HG02642 (cell line): ENCODE data around the gene PLEKHA6.

Experiments
- ATAC-seq: cut with Tn5 transposase; IDR thresholded peaks from one replicate; pipeline ENCODE4 v1.9.1; 2021; ENCODE audit warnings: mild to moderate bottlenecking; ENCODE audit not compliant: unreplicated experiment, poor library complexity

The PLEKHA6 gene

GRCh38 chr1:204289280-204289679 lies 70.4 kb downstream of the PLEKHA6 start:
- ATAC-seq: no peak

- no peak for ATAC-seq
Measured at GRCh38 chr1:204288021-204288588, 71.6 kb downstream of the PLEKHA6 start.

GRCh38 chr1:204287466-204287891 lies 72.2 kb downstream of the PLEKHA6 start:
- no peak for ATAC-seq

- no peak for ATAC-seq
Measured at GRCh38 chr1:204286831-204287421, 72.8 kb downstream of the PLEKHA6 start.

GRCh38 chr1:204286315-204286714 lies 73.4 kb downstream of the PLEKHA6 start:
- no peak for ATAC-seq

DNA sequence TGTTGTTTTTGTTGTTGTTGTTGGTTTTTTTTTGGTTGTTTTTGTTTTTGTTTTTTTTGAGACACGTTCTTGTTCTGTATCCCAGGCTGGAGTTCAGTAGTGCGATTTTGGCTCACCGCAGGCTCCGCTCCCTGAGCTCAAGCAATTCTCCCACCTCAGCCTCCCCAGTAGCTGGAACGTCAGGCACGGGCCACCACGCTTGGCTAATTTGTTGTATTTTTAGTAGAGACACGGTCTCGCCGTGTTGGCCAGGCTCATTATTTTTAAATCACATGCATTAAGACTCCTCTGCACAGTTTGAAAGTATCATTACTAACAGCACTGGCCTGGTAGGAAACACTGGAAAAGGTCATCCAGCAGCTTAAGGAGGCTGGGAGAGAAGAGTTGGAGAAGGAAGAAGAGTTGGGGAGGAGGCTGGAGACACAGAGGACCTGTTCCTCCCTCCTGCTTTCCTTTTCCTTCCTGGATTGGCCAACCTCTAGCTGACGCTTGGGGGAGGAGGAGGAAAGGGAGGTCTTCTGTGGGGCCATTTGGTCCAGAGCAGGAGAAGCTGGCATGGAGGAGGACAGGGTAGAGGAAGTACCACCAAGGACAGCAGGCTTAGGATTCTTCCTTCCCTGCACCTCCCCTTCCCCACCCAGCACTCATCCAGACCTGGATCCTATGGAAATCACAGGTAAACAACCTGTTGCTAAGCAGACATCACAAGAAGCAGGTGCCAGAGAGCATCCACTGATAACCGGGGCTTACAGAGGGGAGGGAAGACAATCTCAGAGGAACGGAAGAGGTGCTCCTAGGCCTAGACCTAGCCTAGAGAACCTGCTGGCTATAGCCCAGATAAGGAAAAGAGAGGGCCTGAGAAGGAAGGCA lies 74.1 kb downstream of the PLEKHA6 start:
- ATAC-seq: no peak

DNA sequence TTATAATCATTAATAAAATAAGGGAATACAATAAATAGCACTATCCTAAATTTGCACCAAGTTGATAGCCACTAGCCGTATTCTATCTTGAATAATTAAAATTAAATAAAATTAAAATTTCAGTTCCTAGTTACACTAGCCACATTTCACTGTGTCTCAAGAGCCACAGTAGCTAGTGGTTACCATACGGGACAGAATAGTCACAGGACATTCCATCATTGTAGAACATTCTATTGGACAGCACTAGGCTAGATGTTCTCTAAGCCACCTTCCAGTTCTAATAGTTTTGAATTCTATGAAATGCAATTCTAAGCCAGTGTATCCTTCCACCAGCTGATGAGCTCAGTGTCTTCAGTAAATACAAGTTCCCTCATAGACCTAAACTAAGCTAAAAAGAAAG lies 74.8 kb downstream of the PLEKHA6 start:
- ATAC-seq: no peak

DNA sequence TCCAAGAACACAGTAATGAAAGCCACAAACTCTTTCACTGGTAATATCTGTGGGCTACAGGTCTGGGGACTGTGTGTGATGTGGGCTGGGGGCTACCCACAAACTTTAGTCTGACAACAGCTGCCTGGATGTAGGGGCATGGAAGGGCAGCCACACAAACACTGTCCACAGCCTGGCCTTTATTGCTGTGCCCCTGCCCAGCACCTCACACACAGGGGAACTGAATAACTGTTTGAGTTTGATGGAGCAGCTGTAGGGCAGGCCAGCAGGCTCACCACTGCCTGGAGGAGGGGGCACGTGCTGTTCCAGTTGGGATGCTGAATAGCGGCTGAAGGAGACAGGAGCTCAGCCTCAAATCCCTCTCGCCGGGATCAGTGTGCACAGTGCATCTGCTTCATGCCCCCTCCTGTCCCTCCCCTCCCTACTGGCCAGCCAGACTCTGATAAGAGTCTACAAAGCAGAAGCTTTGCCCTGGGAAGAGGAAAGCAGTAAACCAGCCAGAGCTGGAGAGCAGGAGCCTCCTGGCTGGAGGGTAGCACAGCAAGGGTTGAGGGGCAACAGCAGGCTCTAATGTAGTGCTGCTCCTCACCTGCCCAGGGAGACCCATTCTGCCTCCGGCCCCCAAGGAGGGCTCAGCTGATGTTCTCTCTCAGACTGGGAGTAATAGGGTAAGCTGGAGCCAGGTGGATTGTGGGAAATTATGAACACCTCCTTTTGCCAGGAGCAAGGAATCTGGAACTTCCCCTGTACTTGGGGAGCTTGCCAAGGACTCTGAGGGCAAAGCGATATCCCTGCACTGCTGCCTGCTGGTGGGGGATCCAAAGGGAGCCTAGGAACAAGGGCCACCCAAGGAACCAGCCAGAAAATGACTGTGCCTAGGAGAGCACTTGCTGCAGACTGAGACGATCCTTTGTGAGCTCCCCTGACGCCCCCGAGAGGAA lies 75.7 kb downstream of the PLEKHA6 start:
- no peak for ATAC-seq

DNA sequence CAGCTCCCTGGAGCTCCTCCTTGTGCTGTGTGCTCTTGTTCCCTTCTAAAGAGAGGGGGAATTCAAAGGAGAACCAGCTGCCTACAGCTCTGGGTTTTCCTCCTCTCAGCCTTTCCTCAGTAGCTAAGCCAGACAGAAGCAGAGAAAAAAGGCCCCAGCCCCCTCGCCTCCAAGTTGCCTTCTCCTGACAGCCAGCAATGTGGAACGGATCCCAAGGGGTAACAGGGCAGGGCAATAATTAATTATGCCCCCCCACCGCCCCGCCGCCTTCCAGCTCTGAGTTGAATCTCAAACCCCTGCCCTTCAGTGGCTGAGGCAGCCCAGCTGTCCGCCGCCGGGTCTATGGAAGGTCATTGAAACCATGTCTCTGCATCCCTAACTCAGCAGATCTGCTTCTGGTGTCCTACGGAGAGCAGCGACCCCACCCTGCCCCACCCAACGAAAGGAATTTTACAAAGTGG lies 76.9 kb downstream of the PLEKHA6 start:
- no peak for ATAC-seq

- ATAC-seq: no peak
Measured at GRCh38 chr1:204280099-204280961, 79.4 kb downstream of the PLEKHA6 start.

DNA sequence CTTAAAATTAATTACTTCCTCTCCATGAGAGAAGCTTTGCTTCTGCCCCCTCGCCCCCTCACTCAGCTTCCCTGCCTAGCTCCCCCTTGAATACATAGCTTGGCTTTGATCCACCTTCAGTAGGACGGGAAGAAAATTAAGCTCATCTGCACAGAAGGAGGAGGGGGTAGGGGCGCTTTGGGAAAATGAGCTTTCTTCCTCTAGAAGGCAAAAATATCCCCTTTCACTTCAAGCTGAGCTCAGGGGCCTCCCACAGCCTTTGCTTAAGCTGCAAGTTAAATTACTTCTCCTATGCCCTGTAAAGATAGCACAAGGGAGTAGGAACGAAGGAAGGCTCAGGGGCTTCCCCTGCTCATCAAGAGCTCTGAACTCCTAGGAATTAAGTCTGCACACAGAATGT lies 80.8 kb downstream of the PLEKHA6 start:
- no peak for ATAC-seq

DNA sequence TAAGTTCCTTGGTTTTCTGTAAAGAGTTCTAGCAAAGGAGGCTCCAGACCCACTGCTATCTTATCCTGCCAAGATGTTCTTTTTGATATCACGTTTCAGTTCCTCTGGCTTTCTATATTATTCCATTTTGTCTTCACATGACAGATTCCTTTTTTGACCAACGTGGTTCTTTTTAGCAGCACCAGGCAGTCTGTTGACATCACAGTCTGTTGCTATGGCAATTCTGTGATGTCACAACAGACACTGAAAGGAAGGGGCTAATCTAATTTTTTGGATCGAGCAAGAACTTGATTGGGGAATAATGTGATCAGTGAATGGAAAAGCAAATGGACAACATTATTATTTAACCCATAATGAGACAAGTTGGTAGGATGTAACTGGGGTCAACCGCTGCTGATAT lies 81.5 kb downstream of the PLEKHA6 start:
- no peak for ATAC-seq

DNA sequence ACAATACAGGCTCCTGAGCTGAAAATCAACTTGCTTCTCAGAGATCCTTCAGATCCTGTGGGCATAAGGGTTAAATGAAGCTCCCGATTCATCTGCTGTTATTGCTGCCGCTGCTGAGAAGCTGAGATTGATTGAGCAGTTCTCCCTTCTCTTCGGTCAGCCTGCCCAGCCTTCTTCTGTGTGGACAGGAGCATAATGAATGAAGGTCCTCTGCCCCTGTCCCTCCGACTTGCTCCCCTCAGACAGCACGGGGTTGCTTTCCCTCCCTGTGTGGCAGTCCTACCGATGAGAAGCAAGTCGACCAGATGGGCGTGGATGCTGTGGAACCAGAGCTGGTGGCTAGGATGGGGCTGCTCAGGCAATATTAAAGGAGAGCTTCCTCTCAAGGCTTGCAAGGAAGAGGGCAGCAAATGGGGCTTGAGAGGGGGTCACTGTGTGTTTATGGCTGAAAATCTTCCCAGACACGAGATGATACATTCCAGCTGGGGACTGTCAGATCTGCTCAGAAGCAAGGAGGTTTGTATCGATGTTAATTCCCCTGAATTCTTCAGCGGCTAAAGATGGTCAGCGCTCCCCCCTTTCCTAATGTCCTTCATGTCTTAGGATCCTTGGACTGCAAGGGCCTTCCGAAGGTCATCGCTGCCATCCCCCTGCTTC lies 82.0 kb downstream of the PLEKHA6 start:
- no peak for ATAC-seq

DNA sequence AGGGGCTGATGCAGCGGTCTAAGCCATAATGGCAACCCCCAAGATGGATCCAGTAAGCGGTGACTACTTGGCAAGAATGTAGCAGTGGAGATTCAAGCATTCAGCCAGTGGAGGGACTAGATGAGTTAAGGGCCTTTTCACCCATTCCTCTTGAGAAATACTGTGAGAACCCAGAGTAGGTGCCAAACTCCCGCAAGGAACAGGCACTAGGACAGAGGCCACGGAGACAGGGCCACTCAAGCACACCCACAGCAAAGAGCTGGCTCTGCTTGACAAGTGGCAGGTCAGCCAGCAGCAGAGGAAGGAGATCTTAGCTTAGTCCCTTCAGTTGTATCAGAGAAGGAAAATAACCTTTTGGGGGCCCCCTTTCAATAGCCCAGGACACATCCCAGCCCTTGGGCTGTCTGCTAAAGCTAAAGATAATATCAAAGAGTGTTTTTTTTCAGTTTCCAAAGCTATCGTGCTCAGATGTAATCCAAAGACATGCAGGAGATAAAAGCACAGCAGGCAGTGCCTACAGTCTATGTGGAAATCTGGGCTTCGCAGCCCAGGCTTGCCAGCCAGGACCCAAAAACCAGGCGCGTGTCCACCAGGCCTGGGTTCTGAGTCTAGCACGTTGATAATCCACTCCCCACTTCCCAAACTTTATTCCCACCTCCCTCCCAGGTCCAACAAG lies 83.9 kb downstream of the PLEKHA6 start:
- ATAC-seq: no peak

- ATAC-seq: no peak
Measured at GRCh38 chr1:204274446-204274845, 85.3 kb downstream of the PLEKHA6 start.

GRCh38 chr1:204272505-204272904 lies 87.2 kb downstream of the PLEKHA6 start:
- no peak for ATAC-seq

DNA sequence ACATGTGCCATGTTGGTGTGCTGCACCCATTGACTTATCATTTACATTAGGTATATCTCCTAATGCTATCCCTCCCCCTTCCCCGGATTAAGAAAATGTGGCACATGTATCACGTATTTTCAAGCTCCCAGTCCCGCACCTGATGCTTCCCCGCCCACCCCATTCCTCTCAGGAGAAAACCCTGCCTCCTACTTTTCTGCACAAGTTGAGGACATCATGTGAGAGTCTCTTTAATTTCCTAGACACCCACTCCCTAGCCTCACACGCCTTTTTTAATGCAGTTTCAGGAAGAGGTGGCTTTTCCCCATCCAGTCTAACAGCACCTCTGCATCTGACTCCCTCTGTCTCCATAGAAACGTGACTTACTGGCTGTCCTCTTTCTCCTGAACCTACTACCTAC lies 87.8 kb downstream of the PLEKHA6 start:
- no peak for ATAC-seq

DNA sequence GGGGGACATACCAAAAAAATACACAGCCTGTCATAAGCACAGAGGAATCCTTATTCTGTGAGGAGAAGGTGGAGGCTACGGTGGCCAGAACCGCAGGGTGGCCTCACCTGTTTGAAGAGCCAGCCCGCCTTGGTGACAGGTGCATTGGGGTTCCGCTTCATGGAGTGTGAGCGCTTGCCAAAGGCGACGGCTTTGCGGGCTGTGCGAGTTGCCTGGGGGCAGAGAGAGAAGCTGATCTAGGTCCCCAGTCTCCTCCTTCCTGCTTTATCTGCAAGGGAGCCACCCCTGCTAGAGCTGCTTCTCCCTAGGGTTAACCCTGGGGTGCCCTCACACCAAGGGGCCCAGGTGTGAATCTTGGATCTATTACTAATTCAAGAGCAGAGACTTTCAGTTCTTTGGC lies 91.6 kb downstream of the PLEKHA6 start:
- no peak for ATAC-seq
